GM23338 (cell line): ENCODE measurements around the gene GNG7.
"Not testable (repeated sequence)": the region's sequence is repeated elsewhere in the genome, so short reads cannot be mapped to it uniquely, and the experiment has no call there.

Experiments
- CREB1 ChIP-seq: fragments of 250-450 bp; sonication (Bioruptor Pico); IDR thresholded peaks from 2 replicates; pipeline ENCODE4 v1.5.0; 2020; ENCODE audit warnings: low read depth, mild to moderate bottlenecking, moderate library complexity
- EZH2 ChIP-seq: fragments of 200-600 bp; sonication (generic); IDR thresholded peaks from one replicate; pipeline ENCODE4 v1.8.0; 2017; ENCODE audit warnings: antibody characterized with exemption, mild to moderate bottlenecking, low read depth; ENCODE audit not compliant: unreplicated experiment
- EZH2phosphoT487 ChIP-seq: fragments of 200-600 bp; sonication (generic); IDR thresholded peaks from one replicate; pipeline ENCODE4 v1.8.1; 2018; ENCODE audit warnings: antibody characterized with exemption; ENCODE audit not compliant: unreplicated experiment
- JUNB ChIP-seq: IDR thresholded peaks from one replicate; pipeline ENCODE4 v1.6.1; 2016; ENCODE audit warnings: antibody characterized with exemption; ENCODE audit not compliant: unreplicated experiment
- NANOG ChIP-seq: IDR thresholded peaks from 2 replicates; pipeline ENCODE4 v1.6.1; 2016; ENCODE audit warnings: antibody characterized with exemption, borderline replicate concordance
- POLR2AphosphoS5 ChIP-seq: IDR thresholded peaks from 2 replicates; pipeline ENCODE4 v1.6.1; 2016; ENCODE audit warnings: antibody characterized with exemption, low read depth
- REST ChIP-seq: IDR thresholded peaks from one replicate; pipeline ENCODE4 v1.6.1; 2018; ENCODE audit warnings: antibody characterized with exemption; ENCODE audit not compliant: unreplicated experiment
- ZNF114 ChIP-seq: fragments of 250-450 bp; sonication (Bioruptor Pico); IDR thresholded peaks from 2 replicates; pipeline ENCODE4 v1.5.0; 2020; ENCODE audit warnings: mild to moderate bottlenecking, moderate library complexity
- ZNF331 ChIP-seq: fragments of 250-450 bp; sonication (Bioruptor Pico); IDR thresholded peaks from 2 replicates; pipeline ENCODE4 v1.5.0; 2020; ENCODE audit warnings: low read depth, mild to moderate bottlenecking, moderate library complexity
- TF ChIP-seq, protein P1 (sequence below), 2 experiments: fragments of 200-600 bp in 1 of 2; sonication (generic) in 1 of 2; conservative IDR thresholded peaks; 2 replicates each; pipeline versions ENCODE4 v1.5.1 to v1.6.1; 2016 to 2017; ENCODE audit warnings: antibody characterized with exemption in 2 of 2, low read depth in 2 of 2, mild to moderate bottlenecking in 2 of 2, moderate library complexity in 1 of 2
- TF ChIP-seq, protein P2 (sequence below): IDR thresholded peaks from 2 replicates; pipeline ENCODE4 v1.6.1; 2016; ENCODE audit warnings: antibody characterized with exemption

DNA sequence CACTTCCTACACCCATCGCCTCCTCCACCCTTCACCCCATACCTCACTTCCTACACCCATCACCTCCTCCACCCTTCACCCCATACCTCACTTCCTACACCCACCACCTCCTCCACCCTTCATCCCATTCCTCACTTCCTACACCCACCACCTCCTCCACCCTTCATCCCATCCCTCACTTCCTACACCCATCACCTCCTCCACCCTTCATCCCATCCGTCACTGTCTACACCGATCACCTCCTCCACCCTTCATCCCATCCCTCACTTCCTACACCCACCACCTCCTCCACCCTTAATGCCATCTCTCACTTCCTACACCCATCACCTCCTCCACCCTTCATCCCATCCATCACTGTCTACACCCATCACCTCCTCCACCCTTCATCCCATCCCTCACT is 10.7 kb upstream of the GNG7 start:
- TF ChIP-seq, protein P1, sequence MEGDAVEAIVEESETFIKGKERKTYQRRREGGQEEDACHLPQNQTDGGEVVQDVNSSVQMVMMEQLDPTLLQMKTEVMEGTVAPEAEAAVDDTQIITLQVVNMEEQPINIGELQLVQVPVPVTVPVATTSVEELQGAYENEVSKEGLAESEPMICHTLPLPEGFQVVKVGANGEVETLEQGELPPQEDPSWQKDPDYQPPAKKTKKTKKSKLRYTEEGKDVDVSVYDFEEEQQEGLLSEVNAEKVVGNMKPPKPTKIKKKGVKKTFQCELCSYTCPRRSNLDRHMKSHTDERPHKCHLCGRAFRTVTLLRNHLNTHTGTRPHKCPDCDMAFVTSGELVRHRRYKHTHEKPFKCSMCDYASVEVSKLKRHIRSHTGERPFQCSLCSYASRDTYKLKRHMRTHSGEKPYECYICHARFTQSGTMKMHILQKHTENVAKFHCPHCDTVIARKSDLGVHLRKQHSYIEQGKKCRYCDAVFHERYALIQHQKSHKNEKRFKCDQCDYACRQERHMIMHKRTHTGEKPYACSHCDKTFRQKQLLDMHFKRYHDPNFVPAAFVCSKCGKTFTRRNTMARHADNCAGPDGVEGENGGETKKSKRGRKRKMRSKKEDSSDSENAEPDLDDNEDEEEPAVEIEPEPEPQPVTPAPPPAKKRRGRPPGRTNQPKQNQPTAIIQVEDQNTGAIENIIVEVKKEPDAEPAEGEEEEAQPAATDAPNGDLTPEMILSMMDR (conservative IDR thresholded peaks at IDR 0.05; ENCODE audit: low read depth in 2 of 2): not testable (repeated sequence)
- TF ChIP-seq EZH2; REST; POLR2AphosphoS5; CREB1 (CRISPR knock-in tag); EZH2phosphoT487; NANOG; ZNF331 (CRISPR knock-in tag); JUNB; ZNF114 (CRISPR knock-in tag): not testable (repeated sequence)
- TF ChIP-seq, protein P2, sequence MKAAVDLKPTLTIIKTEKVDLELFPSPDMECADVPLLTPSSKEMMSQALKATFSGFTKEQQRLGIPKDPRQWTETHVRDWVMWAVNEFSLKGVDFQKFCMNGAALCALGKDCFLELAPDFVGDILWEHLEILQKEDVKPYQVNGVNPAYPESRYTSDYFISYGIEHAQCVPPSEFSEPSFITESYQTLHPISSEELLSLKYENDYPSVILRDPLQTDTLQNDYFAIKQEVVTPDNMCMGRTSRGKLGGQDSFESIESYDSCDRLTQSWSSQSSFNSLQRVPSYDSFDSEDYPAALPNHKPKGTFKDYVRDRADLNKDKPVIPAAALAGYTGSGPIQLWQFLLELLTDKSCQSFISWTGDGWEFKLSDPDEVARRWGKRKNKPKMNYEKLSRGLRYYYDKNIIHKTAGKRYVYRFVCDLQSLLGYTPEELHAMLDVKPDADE: not testable (repeated sequence)
